MV-4-11 (cell line): ENCODE measurements around the gene EGFR.

Source experiments
- DNase-seq: peaks from one replicate; lab custom pipeline; 2025; lab: John Stamatoyannopoulos, UW

The EGFR gene

DNA sequence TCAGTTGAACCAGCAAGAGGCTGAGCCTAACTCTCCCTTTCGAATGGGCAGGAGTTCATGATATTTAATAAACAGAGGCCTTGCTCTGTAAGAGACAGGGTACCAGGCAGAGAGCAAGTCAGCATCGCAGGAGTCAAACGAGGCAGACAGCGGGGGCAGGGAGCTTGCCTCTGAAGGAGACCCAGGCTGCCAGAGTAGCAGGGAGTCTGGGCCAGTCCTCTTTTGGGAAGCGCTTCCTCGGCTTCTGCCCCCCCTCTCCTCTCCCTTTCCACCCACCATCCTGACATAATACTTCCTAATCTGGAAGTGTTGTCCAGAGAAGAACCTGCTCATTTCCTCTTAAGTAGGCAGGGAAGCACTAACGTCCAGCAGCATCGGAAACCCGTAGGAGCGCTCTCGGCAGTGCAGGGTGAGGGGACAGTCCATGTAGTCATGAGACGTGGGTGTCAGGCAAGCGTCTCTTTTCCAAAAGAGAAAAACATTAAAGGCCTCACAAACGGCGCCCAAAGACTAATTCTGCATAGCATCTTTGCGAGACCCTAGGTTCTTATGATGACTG lies 171.1 kb downstream of the EGFR start:
- DNase-seq = no peak

DNA sequence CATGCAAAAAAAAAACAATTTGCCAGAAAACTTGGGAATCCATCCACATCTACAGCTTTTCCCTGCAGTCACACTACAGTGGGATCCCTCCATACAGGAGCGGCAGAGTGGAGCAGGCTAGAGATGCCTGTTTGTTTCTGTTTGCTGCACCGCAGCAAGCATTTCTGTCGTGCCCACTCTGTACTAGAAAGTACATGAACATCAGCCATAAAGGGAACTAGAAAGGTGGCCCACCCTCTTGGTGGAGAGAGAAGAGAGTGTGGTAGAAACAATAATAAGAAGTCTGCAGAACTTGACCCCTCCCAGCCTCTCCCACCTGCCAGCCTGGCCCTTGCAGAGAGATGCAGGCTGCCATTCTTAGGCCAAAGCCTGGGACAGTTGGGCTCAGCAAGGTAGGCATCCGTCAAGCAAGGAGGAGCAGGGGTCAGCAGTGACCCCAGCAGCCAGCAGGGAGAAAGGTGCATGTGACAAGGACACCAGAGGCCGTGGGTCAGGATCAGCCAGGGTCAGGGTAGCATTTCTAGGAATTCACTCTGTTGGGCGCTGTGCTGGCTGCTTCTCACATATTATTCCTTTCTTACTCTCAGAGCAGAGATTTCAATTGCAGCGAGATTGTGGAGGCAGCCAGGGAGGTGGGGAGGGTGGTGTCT lies 171.8 kb downstream of the EGFR start:
- DNase-seq = no peak

DNA sequence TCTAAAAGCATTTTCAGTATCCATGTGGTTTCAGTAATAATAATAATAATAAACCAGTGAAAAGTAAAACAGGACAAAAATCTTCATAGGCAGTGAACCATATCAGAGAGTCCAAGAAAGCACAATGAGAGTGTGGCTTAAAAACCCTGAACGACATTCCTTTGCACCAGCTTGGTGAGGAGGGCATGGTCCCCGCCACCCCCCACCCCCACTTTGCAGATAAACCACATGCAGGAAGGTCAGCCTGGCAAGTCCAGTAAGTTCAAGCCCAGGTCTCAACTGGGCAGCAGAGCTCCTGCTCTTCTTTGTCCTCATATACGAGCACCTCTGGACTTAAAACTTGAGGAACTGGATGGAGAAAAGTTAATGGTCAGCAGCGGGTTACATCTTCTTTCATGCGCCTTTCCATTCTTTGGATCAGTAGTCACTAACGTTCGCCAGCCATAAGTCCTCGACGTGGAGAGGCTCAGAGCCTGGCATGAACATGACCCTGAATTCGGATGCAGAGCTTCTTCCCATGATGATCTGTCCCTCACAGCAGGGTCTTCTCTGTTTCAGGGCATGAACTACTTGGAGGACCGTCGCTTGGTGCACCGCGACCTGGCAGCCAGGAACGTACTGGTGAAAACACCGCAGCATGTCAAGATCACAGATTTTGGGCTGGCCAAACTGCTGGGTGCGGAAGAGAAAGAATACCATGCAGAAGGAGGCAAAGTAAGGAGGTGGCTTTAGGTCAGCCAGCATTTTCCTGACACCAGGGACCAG lies 172.5 kb downstream of the EGFR start:
- no peak for DNase-seq

DNA sequence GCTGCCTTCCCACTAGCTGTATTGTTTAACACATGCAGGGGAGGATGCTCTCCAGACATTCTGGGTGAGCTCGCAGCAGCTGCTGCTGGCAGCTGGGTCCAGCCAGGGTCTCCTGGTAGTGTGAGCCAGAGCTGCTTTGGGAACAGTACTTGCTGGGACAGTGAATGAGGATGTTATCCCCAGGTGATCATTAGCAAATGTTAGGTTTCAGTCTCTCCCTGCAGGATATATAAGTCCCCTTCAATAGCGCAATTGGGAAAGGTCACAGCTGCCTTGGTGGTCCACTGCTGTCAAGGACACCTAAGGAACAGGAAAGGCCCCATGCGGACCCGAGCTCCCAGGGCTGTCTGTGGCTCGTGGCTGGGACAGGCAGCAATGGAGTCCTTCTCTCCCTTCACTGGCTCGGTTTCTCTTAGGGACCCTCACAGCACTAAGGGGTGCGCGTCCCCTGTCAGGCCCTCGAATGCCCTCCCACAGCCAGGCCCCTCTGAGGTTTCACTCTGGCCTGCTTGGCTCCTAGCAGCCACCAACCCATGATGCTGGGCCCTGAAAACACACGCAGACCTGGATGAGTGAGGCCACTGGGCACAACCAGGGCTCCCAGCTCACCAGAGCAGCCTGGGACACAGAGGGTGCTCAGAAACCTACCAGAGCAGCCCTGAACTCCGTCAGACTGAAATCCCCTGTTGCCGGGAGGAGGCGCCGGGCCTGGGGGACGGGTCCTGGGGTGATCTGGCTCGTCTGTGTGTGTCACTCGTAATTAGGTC lies 173.3 kb downstream of the EGFR start:
- DNase-seq = no peak

DNA sequence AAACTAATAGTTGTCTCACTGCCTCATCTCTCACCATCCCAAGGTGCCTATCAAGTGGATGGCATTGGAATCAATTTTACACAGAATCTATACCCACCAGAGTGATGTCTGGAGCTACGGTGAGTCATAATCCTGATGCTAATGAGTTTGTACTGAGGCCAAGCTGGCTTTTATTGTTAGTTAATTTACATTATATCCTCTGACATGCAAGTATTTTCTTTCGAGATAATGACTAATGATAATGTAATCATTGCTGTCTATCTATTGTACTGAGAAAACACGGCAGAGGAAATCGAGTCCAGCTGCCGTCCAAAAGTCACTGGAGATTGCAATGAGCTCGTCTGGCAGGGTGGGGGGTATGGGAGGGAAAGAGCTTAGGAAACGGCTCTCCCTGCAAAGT lies 173.9 kb downstream of the EGFR start:
- DNase-seq = no peak

DNA sequence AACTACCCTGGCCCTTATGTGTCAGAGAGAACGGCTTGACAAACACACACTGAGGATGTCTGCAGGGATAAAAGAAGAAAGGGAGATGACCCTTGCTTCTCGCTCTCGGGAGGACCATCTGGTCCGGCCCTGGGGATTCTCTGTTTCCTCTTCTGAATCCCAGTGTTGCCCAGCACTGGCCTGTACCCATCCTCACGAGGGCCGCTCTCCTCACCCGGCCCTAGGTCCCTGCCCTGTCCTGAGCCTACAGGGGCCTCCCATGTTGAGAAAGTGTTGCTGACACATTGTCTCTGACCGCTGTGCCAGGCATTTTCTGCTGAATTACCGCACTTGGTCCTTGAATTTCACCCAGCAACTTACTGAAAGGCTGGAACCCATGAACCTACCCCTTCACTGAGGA lies 174.4 kb downstream of the EGFR start:
- DNase-seq = no peak

DNA sequence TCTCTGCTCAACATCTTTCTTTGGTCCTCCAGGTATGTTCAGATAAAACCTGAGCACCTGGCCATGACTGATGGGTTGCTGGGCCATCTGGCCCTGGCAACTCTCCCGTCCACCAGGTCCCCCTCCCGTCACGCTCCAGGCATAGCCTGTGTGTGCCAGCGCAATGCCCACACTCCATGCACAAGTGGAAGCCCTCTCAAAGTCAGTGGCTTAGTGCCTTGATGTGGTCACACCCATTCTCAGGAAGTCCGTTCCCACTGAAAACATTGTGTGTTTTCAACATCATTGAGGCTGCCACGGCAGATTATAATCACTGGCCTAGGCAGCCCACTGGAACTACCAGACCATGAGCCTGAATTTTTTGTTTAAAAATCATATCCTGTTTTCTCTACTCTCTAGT lies 175.7 kb downstream of the EGFR start:
- DNase-seq = no peak

DNA sequence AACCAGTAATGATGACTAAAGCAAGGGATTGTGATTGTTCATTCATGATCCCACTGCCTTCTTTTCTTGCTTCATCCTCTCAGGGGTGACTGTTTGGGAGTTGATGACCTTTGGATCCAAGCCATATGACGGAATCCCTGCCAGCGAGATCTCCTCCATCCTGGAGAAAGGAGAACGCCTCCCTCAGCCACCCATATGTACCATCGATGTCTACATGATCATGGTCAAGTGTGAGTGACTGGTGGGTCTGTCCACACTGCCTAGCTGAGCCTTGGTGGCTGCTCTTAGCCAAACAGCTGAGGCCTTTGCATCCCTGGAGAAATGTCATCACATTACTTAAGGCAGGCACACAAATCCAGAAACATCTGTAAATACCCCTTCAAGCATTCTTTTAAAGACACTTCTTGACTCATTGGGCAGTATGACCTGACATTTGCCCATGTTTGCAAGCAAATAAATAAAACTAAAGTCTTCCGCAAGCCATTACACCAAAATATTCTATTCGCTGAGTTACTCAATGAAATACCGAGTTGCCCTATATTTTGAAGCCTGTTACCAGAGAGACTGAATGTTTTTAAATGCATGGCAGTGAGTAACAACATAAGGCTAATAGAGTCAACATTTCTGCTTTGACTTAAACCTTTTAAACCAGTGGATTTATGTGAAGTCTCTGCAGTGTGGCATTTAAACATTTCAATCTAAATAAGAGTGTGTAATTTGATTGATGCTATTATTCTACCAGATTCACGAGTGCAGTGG lies 180.0 kb downstream of the EGFR start:
- no peak for DNase-seq

DNA sequence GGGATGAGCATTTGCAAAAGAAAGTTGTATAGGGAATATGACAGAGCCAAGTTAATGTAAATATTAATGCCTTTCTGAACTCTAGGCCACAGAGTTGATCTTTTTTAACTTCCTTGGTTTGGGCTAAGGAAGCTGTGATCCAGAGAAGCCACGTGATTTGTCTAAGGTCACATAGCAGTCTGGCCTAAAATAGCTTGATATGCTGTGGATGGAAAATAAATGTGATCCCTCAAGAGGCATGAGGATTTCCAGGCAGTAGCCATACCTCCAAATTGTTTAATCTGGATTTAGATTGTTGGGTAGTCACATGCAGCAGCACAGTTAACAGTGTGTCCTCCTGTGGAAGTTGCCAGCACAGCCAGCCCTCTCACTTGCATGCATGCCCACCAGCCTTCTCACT lies 180.6 kb downstream of the EGFR start:
- no peak for DNase-seq

DNA sequence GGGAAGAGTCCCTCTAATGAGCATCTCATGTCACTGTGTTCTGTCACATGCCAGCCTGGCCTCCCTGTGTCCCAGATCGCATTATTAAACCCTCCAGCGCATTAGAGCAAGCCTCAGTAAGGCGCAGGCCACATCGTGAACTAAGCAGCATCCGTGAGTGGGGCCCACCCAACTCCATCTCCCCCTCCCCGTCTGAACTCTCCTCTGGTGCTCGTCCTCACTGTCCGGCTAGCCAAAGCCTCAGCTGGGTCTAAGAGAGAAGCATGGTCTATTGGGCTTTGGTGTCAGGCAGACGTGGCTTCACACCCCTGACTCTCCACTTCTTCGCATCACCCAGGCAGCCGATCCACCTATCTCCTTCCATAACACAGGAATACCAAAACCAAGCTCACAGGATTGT lies 181.6 kb downstream of the EGFR start:
- no peak for DNase-seq

DNA sequence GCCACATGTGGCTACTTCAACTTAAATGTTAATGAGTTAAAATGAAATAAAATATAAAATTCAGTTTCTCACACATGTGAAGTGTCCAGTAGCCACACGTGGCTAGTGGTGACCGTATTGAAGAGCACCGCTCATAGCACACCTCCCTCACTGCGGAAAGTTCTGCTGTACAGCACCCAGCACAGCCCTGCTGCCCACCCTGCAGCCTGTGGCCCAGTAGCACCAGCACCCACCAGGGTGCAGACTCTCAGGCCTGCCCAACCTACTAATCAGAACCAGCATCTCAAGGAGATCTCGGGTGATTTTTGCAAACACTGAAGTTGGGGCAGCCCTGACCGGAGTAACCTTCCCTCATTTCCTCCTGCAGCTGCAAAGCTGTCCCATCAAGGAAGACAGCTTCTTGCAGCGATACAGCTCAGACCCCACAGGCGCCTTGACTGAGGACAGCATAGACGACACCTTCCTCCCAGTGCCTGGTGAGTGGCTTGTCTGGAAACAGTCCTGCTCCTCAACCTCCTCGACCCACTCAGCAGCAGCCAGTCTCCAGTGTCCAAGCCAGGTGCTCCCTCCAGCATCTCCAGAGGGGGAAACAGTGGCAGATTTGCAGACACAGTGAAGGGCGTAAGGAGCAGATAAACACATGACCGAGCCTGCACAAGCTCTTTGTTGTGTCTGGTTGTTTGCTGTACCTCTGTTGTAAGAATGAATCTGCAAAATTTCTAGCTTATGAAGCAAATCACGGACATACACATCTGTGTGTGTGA lies 183.5 kb downstream of the EGFR start:
- no peak for DNase-seq

DNA sequence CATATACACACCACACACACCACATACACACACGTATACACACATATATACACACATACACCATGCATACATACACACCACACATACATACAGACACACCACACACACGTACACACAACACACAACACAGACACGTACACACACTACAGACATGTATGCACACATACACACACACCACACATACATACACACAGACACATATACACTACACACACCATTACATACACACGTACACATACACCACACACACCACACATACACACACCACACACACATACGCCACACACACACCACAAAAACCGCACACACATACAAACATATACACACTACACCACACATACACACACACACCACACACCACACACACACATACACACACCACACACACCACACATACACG lies 184.5 kb downstream of the EGFR start:
- DNase-seq = no peak

DNA sequence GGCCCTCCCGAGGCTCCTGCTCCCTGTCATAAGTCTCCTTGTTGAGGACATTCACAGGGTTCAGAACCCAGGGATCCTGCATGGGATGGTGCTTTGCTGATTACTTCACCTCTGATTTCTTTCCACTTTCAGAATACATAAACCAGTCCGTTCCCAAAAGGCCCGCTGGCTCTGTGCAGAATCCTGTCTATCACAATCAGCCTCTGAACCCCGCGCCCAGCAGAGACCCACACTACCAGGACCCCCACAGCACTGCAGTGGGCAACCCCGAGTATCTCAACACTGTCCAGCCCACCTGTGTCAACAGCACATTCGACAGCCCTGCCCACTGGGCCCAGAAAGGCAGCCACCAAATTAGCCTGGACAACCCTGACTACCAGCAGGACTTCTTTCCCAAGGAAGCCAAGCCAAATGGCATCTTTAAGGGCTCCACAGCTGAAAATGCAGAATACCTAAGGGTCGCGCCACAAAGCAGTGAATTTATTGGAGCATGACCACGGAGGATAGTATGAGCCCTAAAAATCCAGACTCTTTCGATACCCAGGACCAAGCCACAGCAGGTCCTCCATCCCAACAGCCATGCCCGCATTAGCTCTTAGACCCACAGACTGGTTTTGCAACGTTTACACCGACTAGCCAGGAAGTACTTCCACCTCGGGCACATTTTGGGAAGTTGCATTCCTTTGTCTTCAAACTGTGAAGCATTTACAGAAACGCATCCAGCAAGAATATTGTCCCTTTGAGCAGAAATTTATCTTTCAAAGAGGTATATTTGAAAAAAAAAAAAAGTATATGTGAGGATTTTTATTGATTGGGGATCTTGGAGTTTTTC lies 186.5 kb downstream of the EGFR start:
- DNase-seq = no peak

DNA sequence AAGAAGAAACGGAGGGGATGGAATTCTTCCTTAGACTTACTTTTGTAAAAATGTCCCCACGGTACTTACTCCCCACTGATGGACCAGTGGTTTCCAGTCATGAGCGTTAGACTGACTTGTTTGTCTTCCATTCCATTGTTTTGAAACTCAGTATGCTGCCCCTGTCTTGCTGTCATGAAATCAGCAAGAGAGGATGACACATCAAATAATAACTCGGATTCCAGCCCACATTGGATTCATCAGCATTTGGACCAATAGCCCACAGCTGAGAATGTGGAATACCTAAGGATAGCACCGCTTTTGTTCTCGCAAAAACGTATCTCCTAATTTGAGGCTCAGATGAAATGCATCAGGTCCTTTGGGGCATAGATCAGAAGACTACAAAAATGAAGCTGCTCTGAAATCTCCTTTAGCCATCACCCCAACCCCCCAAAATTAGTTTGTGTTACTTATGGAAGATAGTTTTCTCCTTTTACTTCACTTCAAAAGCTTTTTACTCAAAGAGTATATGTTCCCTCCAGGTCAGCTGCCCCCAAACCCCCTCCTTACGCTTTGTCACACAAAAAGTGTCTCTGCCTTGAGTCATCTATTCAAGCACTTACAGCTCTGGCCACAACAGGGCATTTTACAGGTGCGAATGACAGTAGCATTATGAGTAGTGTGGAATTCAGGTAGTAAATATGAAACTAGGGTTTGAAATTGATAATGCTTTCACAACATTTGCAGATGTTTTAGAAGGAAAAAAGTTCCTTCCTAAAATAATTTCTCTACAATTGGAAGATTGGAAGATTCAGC lies 187.6 kb downstream of the EGFR start:
- no peak for DNase-seq

DNA sequence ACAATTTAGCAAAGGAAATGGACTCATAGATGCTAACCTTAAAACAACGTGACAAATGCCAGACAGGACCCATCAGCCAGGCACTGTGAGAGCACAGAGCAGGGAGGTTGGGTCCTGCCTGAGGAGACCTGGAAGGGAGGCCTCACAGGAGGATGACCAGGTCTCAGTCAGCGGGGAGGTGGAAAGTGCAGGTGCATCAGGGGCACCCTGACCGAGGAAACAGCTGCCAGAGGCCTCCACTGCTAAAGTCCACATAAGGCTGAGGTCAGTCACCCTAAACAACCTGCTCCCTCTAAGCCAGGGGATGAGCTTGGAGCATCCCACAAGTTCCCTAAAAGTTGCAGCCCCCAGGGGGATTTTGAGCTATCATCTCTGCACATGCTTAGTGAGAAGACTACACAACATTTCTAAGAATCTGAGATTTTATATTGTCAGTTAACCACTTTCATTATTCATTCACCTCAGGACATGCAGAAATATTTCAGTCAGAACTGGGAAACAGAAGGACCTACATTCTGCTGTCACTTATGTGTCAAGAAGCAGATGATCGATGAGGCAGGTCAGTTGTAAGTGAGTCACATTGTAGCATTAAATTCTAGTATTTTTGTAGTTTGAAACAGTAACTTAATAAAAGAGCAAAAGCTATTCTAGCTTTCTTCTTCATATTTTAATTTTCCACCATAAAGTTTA lies 188.8 kb downstream of the EGFR start:
- DNase-seq = no peak

DNA sequence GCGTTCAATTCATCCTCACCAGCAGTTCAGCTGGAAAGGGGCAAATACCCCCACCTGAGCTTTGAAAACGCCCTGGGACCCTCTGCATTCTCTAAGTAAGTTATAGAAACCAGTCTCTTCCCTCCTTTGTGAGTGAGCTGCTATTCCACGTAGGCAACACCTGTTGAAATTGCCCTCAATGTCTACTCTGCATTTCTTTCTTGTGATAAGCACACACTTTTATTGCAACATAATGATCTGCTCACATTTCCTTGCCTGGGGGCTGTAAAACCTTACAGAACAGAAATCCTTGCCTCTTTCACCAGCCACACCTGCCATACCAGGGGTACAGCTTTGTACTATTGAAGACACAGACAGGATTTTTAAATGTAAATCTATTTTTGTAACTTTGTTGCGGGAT lies 190.5 kb downstream of the EGFR start:
- no peak for DNase-seq

DNA sequence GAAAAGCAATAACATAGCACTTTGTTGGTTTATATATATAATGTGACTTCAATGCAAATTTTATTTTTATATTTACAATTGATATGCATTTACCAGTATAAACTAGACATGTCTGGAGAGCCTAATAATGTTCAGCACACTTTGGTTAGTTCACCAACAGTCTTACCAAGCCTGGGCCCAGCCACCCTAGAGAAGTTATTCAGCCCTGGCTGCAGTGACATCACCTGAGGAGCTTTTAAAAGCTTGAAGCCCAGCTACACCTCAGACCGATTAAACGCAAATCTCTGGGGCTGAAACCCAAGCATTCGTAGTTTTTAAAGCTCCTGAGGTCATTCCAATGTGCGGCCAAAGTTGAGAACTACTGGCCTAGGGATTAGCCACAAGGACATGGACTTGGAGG lies 191.4 kb downstream of the EGFR start:
- DNase-seq = no peak

DNA sequence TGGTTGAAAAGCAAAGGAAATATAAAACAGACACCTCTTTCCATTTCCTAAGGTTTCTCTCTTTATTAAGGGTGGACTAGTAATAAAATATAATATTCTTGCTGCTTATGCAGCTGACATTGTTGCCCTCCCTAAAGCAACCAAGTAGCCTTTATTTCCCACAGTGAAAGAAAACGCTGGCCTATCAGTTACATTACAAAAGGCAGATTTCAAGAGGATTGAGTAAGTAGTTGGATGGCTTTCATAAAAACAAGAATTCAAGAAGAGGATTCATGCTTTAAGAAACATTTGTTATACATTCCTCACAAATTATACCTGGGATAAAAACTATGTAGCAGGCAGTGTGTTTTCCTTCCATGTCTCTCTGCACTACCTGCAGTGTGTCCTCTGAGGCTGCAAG lies 191.9 kb downstream of the EGFR start:
- DNase-seq = no peak

DNA sequence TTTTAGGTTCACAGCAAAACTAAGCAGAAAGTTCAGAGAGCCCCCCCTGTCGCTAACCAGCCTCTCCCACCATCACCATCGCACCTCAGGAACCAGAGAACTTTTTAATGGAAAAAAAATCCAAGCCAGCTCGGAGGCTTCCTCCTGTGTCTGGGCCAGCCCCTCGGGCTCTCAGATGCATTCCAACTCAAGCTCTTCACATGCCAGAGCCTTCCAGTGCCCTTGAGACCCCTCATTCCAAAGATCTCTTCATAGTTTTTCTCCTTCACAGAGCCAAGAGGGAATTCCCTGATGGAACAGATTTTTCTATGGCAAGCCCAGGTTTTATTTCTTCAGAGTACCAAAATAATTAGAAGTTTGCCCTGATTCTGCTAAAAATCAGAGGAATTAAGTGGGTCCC lies 192.9 kb downstream of the EGFR start:
- DNase-seq = no peak
